Measurements from ENCODE around the gene MEPCE.

Gene MEPCE

DNA sequence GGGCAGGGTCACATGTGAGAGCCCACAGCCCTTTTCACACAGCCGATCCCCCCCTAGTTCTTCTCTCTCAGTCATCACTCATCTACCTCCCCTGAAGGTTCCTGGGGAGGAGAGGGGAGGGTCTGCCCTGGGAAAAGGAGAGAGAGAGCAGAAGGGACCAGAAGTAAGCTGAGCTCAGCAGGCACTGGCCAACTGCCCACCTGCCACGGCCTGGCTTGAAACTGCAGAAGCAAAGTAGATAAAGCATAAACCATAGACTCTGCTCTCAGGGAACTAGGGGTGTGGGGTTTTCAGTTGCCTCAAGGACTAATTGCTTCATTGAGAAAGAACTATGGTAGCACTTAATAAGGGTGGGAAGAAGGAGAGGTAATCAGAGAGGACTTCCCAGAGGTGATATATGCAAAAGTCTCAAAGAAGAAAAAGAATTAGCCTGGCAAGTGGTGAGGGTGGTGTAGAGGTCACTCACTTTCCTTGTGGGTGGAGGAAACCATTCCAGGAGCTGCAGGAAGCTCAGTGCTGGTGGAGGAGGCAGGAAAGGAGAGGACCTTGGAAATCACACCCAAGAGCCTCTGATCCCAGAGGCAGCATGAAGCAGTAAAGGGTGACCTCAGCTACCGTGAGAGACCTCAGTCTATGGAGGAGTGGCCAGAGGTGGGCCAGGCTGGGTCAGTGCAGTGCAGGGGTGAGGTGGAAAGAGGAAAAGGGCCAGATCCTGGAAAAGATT is 39.2 kb upstream of the MEPCE start:
- Histone ChIP-seq H4K20me1 (ENCODE audit: low read depth, low read length) (no peaks in the 10 kb centered on the region), H3K9me2 (replicated peaks; ENCODE audit: insufficient read depth, low read length) (no peaks in the 10 kb centered on the region), H3K27ac (ENCODE audit: low read depth, low read length) (no peak overlapping the region), H3K9me3 (ENCODE audit: insufficient read depth, low read length) (no peaks in the 10 kb centered on the region), H3K4me2 (ENCODE audit: low read depth, low read length, poor library complexity, severe bottlenecking) (no peak overlapping the region), H3F3A (ENCODE audit: insufficient read depth) (no peaks in the 10 kb centered on the region), H3K27me3 (ENCODE audit: low read length) (no peaks in the 10 kb centered on the region), H3K4me3 (ENCODE audit: insufficient read depth, low read length, poor library complexity, severe bottlenecking) (no peak overlapping the region), H2AFZ (ENCODE audit: low read depth, low read length, severe bottlenecking) (no peak overlapping the region), H3K36me3 (ENCODE audit: low read length) (no peaks in the 10 kb centered on the region), H3K9ac (ENCODE audit: low read length) (no peak overlapping the region), H3K79me2 (ENCODE audit: insufficient read depth, low read length) (no peaks in the 10 kb centered on the region)
- TF ChIP-seq, protein P1, sequence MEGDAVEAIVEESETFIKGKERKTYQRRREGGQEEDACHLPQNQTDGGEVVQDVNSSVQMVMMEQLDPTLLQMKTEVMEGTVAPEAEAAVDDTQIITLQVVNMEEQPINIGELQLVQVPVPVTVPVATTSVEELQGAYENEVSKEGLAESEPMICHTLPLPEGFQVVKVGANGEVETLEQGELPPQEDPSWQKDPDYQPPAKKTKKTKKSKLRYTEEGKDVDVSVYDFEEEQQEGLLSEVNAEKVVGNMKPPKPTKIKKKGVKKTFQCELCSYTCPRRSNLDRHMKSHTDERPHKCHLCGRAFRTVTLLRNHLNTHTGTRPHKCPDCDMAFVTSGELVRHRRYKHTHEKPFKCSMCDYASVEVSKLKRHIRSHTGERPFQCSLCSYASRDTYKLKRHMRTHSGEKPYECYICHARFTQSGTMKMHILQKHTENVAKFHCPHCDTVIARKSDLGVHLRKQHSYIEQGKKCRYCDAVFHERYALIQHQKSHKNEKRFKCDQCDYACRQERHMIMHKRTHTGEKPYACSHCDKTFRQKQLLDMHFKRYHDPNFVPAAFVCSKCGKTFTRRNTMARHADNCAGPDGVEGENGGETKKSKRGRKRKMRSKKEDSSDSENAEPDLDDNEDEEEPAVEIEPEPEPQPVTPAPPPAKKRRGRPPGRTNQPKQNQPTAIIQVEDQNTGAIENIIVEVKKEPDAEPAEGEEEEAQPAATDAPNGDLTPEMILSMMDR (IDR thresholded peaks at IDR 0.05; ENCODE audit: insufficient read depth, low read length, poor library complexity, severe bottlenecking): no peak
- TF ChIP-seq EZH2phosphoT487 (conservative IDR thresholded peaks at IDR 0.05; ENCODE audit: low read length): no peak

DNA sequence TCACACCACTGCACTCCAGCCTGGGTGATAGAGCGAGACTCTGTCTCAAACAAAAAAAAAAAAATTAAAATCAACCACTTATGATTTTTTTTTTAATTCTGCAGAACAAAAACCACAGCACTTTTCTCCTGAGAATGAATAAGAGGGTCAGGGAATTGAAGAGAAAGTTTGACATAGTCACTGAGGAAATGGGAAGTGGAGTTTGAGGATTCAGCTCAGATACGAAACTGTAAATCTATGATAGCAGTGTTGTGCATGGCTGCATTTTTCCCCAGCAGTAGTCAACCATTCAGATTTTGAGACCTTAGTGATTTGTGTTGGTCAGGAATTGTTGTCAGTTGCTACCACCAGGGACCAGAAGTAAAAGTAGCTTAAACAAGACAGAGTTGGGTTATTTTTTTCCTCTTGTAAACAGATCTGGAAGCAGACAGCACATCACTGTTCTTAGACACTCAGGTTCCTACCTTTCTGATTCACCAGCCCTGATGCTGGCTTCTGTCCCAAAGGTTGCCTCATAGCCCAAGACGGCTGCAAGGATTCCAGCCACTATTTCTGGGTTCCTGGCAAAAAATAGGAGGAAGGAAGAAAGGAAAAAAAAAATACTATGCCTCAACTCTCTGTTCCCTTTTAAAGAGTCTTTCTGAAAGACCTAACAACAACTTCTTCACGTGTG is 36.3 kb upstream of the MEPCE start:
- H3K27ac ChIP-seq (ENCODE audit: low read depth, low read length): no peak overlapping the region
- H3K4me2 ChIP-seq (ENCODE audit: low read depth, low read length, poor library complexity, severe bottlenecking): no peak overlapping the region
- no peak overlapping the region for H3K9ac ChIP-seq (ENCODE audit: low read length)
- TF ChIP-seq, protein P1 (IDR thresholded peaks at IDR 0.05; ENCODE audit: insufficient read depth, low read length, poor library complexity, severe bottlenecking): no peak
- TF ChIP-seq EZH2phosphoT487 (conservative IDR thresholded peaks at IDR 0.05; ENCODE audit: low read length): no peak
- no peak overlapping the region for H2AFZ ChIP-seq (ENCODE audit: low read depth, low read length, severe bottlenecking)
- no peaks in the 10 kb centered on the region for H3K79me2 ChIP-seq (ENCODE audit: insufficient read depth, low read length)
- no peak overlapping the region for H3K4me3 ChIP-seq (ENCODE audit: insufficient read depth, low read length, poor library complexity, severe bottlenecking)
- no peaks in the 10 kb centered on the region for H4K20me1 ChIP-seq (ENCODE audit: low read depth, low read length)
- H3K9me2 ChIP-seq (replicated peaks; ENCODE audit: insufficient read depth, low read length): no peaks in the 10 kb centered on the region
- no peaks in the 10 kb centered on the region for H3K27me3 ChIP-seq (ENCODE audit: low read length)
- H3F3A ChIP-seq (ENCODE audit: insufficient read depth): no peaks in the 10 kb centered on the region
- no peaks in the 10 kb centered on the region for H3K36me3 ChIP-seq (ENCODE audit: low read length)
- H3K9me3 ChIP-seq (ENCODE audit: insufficient read depth, low read length): no peaks in the 10 kb centered on the region

DNA sequence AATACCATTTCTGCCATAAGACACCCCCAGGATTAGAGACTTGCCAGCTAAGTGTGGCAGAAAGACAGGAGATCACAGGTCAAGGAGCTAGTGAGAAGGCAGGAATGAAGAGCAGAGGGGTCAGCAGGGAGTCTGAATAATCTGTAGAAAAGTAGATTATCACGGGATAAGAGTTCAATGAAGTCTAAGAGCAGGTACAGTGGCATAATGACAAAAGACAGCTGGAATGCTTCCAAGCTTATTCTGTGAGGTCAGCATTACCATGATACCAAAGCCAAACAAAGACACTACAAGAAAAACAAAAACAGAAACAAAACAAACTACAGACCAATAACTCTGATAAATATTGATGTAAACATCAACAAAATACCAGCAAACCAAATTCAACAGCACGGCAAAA is 35.6 kb upstream of the MEPCE start:
- no peak overlapping the region for H3K4me3 ChIP-seq (ENCODE audit: insufficient read depth, low read length, poor library complexity, severe bottlenecking)
- no peaks in the 10 kb centered on the region for H3K9me3 ChIP-seq (ENCODE audit: insufficient read depth, low read length)
- H3K9me2 ChIP-seq (replicated peaks; ENCODE audit: insufficient read depth, low read length): no peaks in the 10 kb centered on the region
- no peaks in the 10 kb centered on the region for H3K27me3 ChIP-seq (ENCODE audit: low read length)
- no peaks in the 10 kb centered on the region for H4K20me1 ChIP-seq (ENCODE audit: low read depth, low read length)
- no peaks in the 10 kb centered on the region for H3K79me2 ChIP-seq (ENCODE audit: insufficient read depth, low read length)
- H3K9ac ChIP-seq (ENCODE audit: low read length): no peak overlapping the region
- H3K27ac ChIP-seq (ENCODE audit: low read depth, low read length): no peak overlapping the region
- no peaks in the 10 kb centered on the region for H3K36me3 ChIP-seq (ENCODE audit: low read length)
- H3K4me2 ChIP-seq (ENCODE audit: low read depth, low read length, poor library complexity, severe bottlenecking): no peak overlapping the region
- no peak for TF ChIP-seq EZH2phosphoT487 (conservative IDR thresholded peaks at IDR 0.05; ENCODE audit: low read length)
- H2AFZ ChIP-seq (ENCODE audit: low read depth, low read length, severe bottlenecking): no peak overlapping the region
- H3F3A ChIP-seq (ENCODE audit: insufficient read depth): no peaks in the 10 kb centered on the region

DNA sequence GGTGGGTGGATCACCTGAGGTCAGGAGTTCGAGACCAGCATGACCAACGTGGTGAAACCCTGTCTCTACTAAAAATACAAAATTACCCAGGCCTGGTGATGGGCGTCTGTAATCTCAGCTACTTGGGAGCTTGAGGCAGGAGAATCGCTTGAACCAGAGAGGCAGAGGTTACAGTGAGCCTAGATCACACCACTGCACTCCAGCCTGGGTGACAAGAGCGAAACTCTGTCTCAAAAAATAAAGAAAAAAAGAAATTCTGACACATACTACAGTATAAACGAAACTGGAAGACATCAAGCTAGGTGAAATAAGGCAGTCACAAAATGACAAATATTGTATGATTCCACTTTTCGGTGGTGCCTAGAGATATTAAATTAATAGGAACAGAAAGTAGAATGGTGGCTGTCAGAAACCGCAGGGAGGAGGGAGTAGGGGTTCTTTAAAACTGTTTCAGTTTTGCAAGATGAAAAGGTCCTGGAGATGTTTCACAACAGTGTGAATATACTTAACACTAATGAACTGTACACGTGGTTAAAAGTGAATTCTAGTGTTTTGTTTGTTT is 33.1 kb upstream of the MEPCE start:
- Histone ChIP-seq H3K79me2 (ENCODE audit: insufficient read depth, low read length) (no peaks in the 10 kb centered on the region), H3K4me3 (ENCODE audit: insufficient read depth, low read length, poor library complexity, severe bottlenecking) (no peak overlapping the region), H3K36me3 (ENCODE audit: low read length) (no peaks in the 10 kb centered on the region), H3F3A (ENCODE audit: insufficient read depth) (no peaks in the 10 kb centered on the region), H3K4me2 (ENCODE audit: low read depth, low read length, poor library complexity, severe bottlenecking) (peak overlapping the region; percentile 25), H3K27ac (ENCODE audit: low read depth, low read length) (no peak overlapping the region), H3K9me2 (replicated peaks; ENCODE audit: insufficient read depth, low read length) (no peaks in the 10 kb centered on the region), H3K27me3 (ENCODE audit: low read length) (no peaks in the 10 kb centered on the region), H2AFZ (ENCODE audit: low read depth, low read length, severe bottlenecking) (no peak overlapping the region), H3K9ac (ENCODE audit: low read length) (no peak overlapping the region; the same call in 1 of the 2 replicates), H3K9me3 (ENCODE audit: insufficient read depth, low read length) (no peaks in the 10 kb centered on the region), H4K20me1 (ENCODE audit: low read depth, low read length) (no peaks in the 10 kb centered on the region)
- TF ChIP-seq, protein P1 (IDR thresholded peaks at IDR 0.05; ENCODE audit: insufficient read depth, low read length, poor library complexity, severe bottlenecking): no peak
- TF ChIP-seq EZH2phosphoT487 (conservative IDR thresholded peaks at IDR 0.05; ENCODE audit: low read length): no peak

Measured in SU-DHL-6 (cell line).